Peyer's patch (tissue), 4 donors: ENCODE measurements around the gene LIPC.

Experiments used
- POLR2A ChIP-seq, 2 donors: fragments of 450-650 bp; IDR thresholded peaks; one replicate each; pipeline ENCODE4 v1.5.1; 2017; ENCODE audit warnings: antibody characterized with exemption in 2 of 2, mild to moderate bottlenecking in 2 of 2, moderate library complexity in 2 of 2
- TF ChIP-seq, protein P1 (sequence below), 6 experiments: fragments of 450-650 bp in 4 of 6; fragments of 200-600 bp in 2 of 6; sonication (generic) in 1 of 6; IDR thresholded peaks; one replicate each; pipeline ENCODE4 v1.5.1; 2017 to 2019; ENCODE audit warnings: antibody characterized with exemption in 6 of 6, mild to moderate bottlenecking in 3 of 6, moderate library complexity in 1 of 6

DNA sequence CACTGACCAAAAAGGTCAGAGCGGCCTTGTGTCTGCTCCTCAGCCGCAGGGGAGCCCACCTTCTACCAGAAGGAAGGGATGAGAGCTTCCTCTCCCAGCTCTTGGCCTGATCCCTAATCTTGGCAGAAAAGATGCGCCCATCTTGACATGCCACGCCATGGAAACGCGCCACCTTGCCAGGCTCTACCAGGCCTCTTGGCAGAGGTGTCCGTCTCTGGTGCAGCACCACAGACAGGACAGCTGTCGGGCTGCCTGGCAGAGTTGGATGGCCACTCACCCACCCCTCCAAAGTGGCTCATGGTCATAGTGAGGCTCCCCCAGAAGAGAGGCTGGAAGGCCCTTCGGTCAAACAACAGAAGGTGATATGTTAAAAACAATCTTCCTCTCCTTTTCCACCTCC, 105.2 kb downstream of the LIPC start:
- TF ChIP-seq, protein P1, sequence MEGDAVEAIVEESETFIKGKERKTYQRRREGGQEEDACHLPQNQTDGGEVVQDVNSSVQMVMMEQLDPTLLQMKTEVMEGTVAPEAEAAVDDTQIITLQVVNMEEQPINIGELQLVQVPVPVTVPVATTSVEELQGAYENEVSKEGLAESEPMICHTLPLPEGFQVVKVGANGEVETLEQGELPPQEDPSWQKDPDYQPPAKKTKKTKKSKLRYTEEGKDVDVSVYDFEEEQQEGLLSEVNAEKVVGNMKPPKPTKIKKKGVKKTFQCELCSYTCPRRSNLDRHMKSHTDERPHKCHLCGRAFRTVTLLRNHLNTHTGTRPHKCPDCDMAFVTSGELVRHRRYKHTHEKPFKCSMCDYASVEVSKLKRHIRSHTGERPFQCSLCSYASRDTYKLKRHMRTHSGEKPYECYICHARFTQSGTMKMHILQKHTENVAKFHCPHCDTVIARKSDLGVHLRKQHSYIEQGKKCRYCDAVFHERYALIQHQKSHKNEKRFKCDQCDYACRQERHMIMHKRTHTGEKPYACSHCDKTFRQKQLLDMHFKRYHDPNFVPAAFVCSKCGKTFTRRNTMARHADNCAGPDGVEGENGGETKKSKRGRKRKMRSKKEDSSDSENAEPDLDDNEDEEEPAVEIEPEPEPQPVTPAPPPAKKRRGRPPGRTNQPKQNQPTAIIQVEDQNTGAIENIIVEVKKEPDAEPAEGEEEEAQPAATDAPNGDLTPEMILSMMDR (IDR thresholded peaks at IDR 0.05), result no peak
- TF ChIP-seq POLR2A (IDR thresholded peaks at IDR 0.05), result no peak
